H9 (cell line): ENCODE results near the gene ARHGEF10L. TPM values are rescaled to one million over a fixed set of nuclear protein-coding genes. Genes with fewer than 3 reads are reported as not detected.

Experiments
- DNase-seq: peaks from one replicate; pipeline ENCODE4 v3.0.0-alpha.2; 2017
- H2AFZ ChIP-seq: one replicate; pipeline ENCODE4 v1.6.1; 2013; ENCODE audit warnings: mild to moderate bottlenecking, low read length, control low read depth, moderate library complexity
- H2AK5ac ChIP-seq: 2 replicates; pipeline ENCODE4 v1.6.1; 2013; ENCODE audit warnings: low read length, control low read depth, mixed read lengths; ENCODE audit not compliant: insufficient read length
- H2BK120ac ChIP-seq: one replicate; pipeline ENCODE4 v1.6.1; 2013; ENCODE audit warnings: low read depth, mild to moderate bottlenecking, low read length, control low read depth, inconsistent platforms; ENCODE audit not compliant: poor library complexity, severe bottlenecking
- H2BK12ac ChIP-seq: 2 replicates; pipeline ENCODE4 v1.6.1; 2013; ENCODE audit warnings: low read length, control low read depth, mixed read lengths, low read depth; ENCODE audit not compliant: insufficient read length
- H2BK15ac ChIP-seq: 2 replicates; pipeline ENCODE4 v1.6.1; 2013; ENCODE audit warnings: low read depth, low read length, control low read depth
- H2BK20ac ChIP-seq: one replicate; pipeline ENCODE4 v1.6.1; 2013; ENCODE audit warnings: low read depth, mild to moderate bottlenecking, low read length, control low read depth, inconsistent platforms; ENCODE audit not compliant: poor library complexity, severe bottlenecking
- H2BK5ac ChIP-seq: 2 replicates; pipeline ENCODE4 v1.6.1; 2013; ENCODE audit warnings: low read length, control low read depth, mixed read lengths; ENCODE audit not compliant: insufficient read length
- H3K14ac ChIP-seq: 2 replicates; pipeline ENCODE4 v1.6.1; 2013; ENCODE audit warnings: low read length, control low read depth; ENCODE audit not compliant: insufficient read depth
- H3K18ac ChIP-seq: 2 replicates; pipeline ENCODE4 v1.6.1; 2013; ENCODE audit warnings: low read depth, mild to moderate bottlenecking, mixed read lengths, low read length, control low read depth; ENCODE audit not compliant: insufficient read length
- H3K23ac ChIP-seq: 2 replicates; pipeline ENCODE4 v1.6.1; 2013; ENCODE audit warnings: low read length, control low read depth, mixed read lengths, low read depth; ENCODE audit not compliant: insufficient read length
- H3K23me2 ChIP-seq: 2 replicates; pipeline ENCODE4 v1.6.1; 2013; ENCODE audit warnings: low read depth, mild to moderate bottlenecking, mixed read lengths, low read length, control low read depth; ENCODE audit not compliant: insufficient read length, poor library complexity, severe bottlenecking
- H3K27ac ChIP-seq: 2 replicates; pipeline ENCODE4 v1.5.1; 2013; ENCODE audit warnings: low read length, control low read depth, mixed read lengths, low read depth; ENCODE audit not compliant: insufficient read length
- H3K27me3 ChIP-seq: 2 replicates; pipeline ENCODE4 v1.6.1; 2013; ENCODE audit warnings: low read length, control low read depth, inconsistent platforms; ENCODE audit not compliant: insufficient read depth
- H3K4ac ChIP-seq: 2 replicates; pipeline ENCODE4 v1.6.1; 2013; ENCODE audit warnings: low read depth, mild to moderate bottlenecking, control low read depth, inconsistent platforms, low read length, moderate library complexity
- H3K4me1 ChIP-seq: 2 replicates; pipeline ENCODE4 v1.6.1; 2013; ENCODE audit warnings: low read length, control low read depth, inconsistent platforms; ENCODE audit not compliant: insufficient read depth
- H3K4me2 ChIP-seq: 2 replicates; pipeline ENCODE4 v1.6.1; 2013; ENCODE audit warnings: low read length, control low read depth, mixed read lengths; ENCODE audit not compliant: insufficient read length, insufficient read depth
- H3K56ac ChIP-seq: 2 replicates; pipeline ENCODE4 v1.6.1; 2013; ENCODE audit warnings: low read depth, mild to moderate bottlenecking, mixed read lengths, low read length, control low read depth; ENCODE audit not compliant: insufficient read length
- H3K79me1 ChIP-seq: 2 replicates; pipeline ENCODE4 v1.6.1; 2013; ENCODE audit warnings: low read depth, mild to moderate bottlenecking, moderate library complexity, low read length, control low read depth, inconsistent platforms; ENCODE audit not compliant: insufficient read depth, poor library complexity, severe bottlenecking
- H3K79me2 ChIP-seq: 2 replicates; pipeline ENCODE4 v1.6.1; 2013; ENCODE audit warnings: low read length, control low read depth, inconsistent platforms; ENCODE audit not compliant: insufficient read depth
- H3K9ac ChIP-seq: 2 replicates; pipeline ENCODE4 v1.6.1; 2013; ENCODE audit warnings: low read length, control low read depth, mixed read lengths; ENCODE audit not compliant: insufficient read length; ENCODE audit errors: extremely low read depth
- H3K9me3 ChIP-seq: one replicate; pipeline ENCODE4 v1.6.1; 2013; ENCODE audit warnings: low read depth, low read length, inconsistent platforms; ENCODE audit not compliant: control insufficient read depth
- H3T11ph ChIP-seq: one replicate; pipeline ENCODE4 v1.6.1; 2013; ENCODE audit warnings: mild to moderate bottlenecking, low read length, control low read depth, inconsistent platforms
- H4K20me1 ChIP-seq: one replicate; pipeline ENCODE4 v1.6.1; 2013; ENCODE audit not compliant: control insufficient read depth, insufficient read length, insufficient read depth
- H4K5ac ChIP-seq: 2 replicates; pipeline ENCODE4 v1.6.1; 2013; ENCODE audit warnings: low read depth, mild to moderate bottlenecking, mixed read lengths, low read length, control low read depth; ENCODE audit not compliant: insufficient read length
- H4K8ac ChIP-seq: replicated peaks from 2 replicates; pipeline ENCODE4 v1.6.1; 2013; ENCODE audit warnings: low read length, control low read depth, mixed read lengths, low read depth; ENCODE audit not compliant: insufficient read length
- H4K91ac ChIP-seq: 2 replicates; pipeline ENCODE4 v1.6.1; 2013; ENCODE audit warnings: low read depth, mild to moderate bottlenecking, moderate library complexity, mixed read lengths, low read length, control low read depth; ENCODE audit not compliant: insufficient read length
- H3K27ac Mint-ChIP-seq, 3 experiments: 2 replicates in 2 of 3; 3 replicates in 1 of 3; pipeline ENCODE4 v1.8.0; 2020 to 2021; ENCODE audit warnings: mixed read lengths in 3 of 3, mild to moderate bottlenecking in 1 of 3, moderate library complexity in 1 of 3
- H3K27me3 Mint-ChIP-seq: 2 replicates; pipeline ENCODE4 v1.8.0; 2021; ENCODE audit warnings: low read depth, mild to moderate bottlenecking, moderate library complexity, mixed read lengths
- H3K36me3 Mint-ChIP-seq, 3 experiments: 2 replicates in 2 of 3; 3 replicates in 1 of 3; pipeline ENCODE4 v1.8.0; 2020 to 2021; ENCODE audit warnings: low read depth in 3 of 3, mixed read lengths in 3 of 3; ENCODE audit not compliant: insufficient read depth in 1 of 3
- H3K4me1 Mint-ChIP-seq, 2 experiments: 2 replicates each; pipeline ENCODE4 v1.8.0; 2020; ENCODE audit warnings: mixed read lengths in 2 of 2
- H3K4me3 Mint-ChIP-seq, 2 experiments: 2 replicates in 1 of 2; 3 replicates in 1 of 2; pipeline ENCODE4 v1.8.0; 2020 to 2021; ENCODE audit warnings: mild to moderate bottlenecking in 2 of 2, mixed read lengths in 2 of 2, moderate library complexity in 1 of 2
- H3K9me3 Mint-ChIP-seq, 2 experiments: 2 replicates in 1 of 2; 3 replicates in 1 of 2; pipeline ENCODE4 v1.8.0; 2020; ENCODE audit warnings: mild to moderate bottlenecking in 2 of 2, mixed read lengths in 2 of 2, moderate library complexity in 1 of 2
- WGBS: extraction: QIAGEN DNeasy Blood & Tissue Kit; methylation state at CpG from one replicate; pipeline ENCODE4 v1.1.7; 2013; ENCODE audit warnings: missing lambda C conversion rate, low lambda C conversion rate, mixed read lengths; ENCODE audit not compliant: insufficient read length; ENCODE audit errors: extremely low coverage; 5-methylcytosine and 5-hydroxymethylcytosine counted together
- total RNA-seq: library from RNA; stranded (reverse); gene quantifications from 2 replicates; pipeline ENCODE4 v1.2.1, GENCODE V29; 2021
- TF ChIP-seq, protein P1 (sequence below): fragments of 200-600 bp; sonication (generic); conservative IDR thresholded peaks from 3 replicates; pipeline ENCODE4 v1.8.0; 2021; ENCODE audit warnings: antibody characterized with exemption, mild to moderate bottlenecking

The ARHGEF10L gene
- total RNA-seq, 1 experiment from 2014 or later, result 20.2 TPM

DNA sequence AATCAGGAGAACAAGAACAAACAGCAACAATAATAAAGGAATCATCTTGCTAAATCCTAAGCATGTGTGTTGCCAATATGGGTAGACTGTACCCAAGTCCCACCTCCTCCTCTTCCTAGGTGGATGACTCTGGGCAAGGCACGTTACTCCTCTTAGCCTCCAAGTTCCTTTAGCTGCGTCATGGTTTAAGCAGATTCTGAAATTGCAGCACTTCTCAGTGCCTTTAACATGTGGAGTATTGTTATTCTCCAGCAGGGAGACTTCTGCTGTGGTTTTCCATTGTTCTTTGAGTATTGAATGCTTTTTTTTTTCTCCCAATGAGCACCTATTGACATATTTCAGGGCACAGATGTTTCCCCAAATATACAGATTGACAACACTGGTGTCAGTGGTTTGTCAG is 15.5 kb downstream of the ARHGEF10L start:
- TF ChIP-seq, protein P1, sequence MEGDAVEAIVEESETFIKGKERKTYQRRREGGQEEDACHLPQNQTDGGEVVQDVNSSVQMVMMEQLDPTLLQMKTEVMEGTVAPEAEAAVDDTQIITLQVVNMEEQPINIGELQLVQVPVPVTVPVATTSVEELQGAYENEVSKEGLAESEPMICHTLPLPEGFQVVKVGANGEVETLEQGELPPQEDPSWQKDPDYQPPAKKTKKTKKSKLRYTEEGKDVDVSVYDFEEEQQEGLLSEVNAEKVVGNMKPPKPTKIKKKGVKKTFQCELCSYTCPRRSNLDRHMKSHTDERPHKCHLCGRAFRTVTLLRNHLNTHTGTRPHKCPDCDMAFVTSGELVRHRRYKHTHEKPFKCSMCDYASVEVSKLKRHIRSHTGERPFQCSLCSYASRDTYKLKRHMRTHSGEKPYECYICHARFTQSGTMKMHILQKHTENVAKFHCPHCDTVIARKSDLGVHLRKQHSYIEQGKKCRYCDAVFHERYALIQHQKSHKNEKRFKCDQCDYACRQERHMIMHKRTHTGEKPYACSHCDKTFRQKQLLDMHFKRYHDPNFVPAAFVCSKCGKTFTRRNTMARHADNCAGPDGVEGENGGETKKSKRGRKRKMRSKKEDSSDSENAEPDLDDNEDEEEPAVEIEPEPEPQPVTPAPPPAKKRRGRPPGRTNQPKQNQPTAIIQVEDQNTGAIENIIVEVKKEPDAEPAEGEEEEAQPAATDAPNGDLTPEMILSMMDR, result no peak
- no peak overlapping the region for H2AK5ac ChIP-seq
- no peaks in the 10 kb centered on the region for H4K20me1 ChIP-seq
- H2AFZ ChIP-seq, result no peak overlapping the region
- no peak overlapping the region for H3K4me2 ChIP-seq
- H3K14ac ChIP-seq, result no peak overlapping the region
- no peaks in the 10 kb centered on the region for H3K27me3 ChIP-seq
- no peak overlapping the region for H2BK5ac ChIP-seq
- no CpG with 5 or more reads among the region's 2 CpGs for WGBS
- no peak overlapping the region for H3K27ac ChIP-seq
- no peak overlapping the region for H2BK20ac ChIP-seq
- no peak for DNase-seq
- Mint-ChIP-seq H3K27ac (peak overlapping the region in 1 of 3 experiments; percentile 91; a peak in 2 of 7 replicates), H3K4me1 (peaks cover 68 to 86% of the 10 kb centered on the region in 2 experiments), H3K27me3 (no peaks in the 10 kb centered on the region), H3K36me3 (peaks cover 0 to 5% (median 3%) of the 10 kb centered on the region in 3 experiments; a peak in 2 of 7 replicates), H3K9me3 (no peaks in the 10 kb centered on the region), H3K4me3 (no peak overlapping the region; a peak in 1 of 5 replicates)
- no peak overlapping the region for H4K5ac ChIP-seq
- H3K18ac ChIP-seq, result no peak overlapping the region
- H4K8ac ChIP-seq, result no peak overlapping the region
- H3K4ac ChIP-seq, result no peak overlapping the region
- peaks cover 3% of the 10 kb centered on the region for H3K79me1 ChIP-seq
- no peak overlapping the region for H3K56ac ChIP-seq
- H3K23ac ChIP-seq, result no peak overlapping the region
- no peak overlapping the region for H4K91ac ChIP-seq
- H3K23me2 ChIP-seq, result no peaks in the 10 kb centered on the region
- no peaks in the 10 kb centered on the region for H3K9me3 ChIP-seq
- H2BK120ac ChIP-seq, result no peak overlapping the region
- peaks cover 34% of the 10 kb centered on the region; the same call in 1 of the 2 replicates for H3K4me1 ChIP-seq
- no peak overlapping the region for H3T11ph ChIP-seq
- H2BK15ac ChIP-seq, result no peak overlapping the region
- no peak overlapping the region for H2BK12ac ChIP-seq
- no peak overlapping the region for H3K9ac ChIP-seq
- peaks cover 7% of the 10 kb centered on the region; the same call in 1 of the 2 replicates for H3K79me2 ChIP-seq
